HG02938 (cell line): Measurements from ENCODE around the gene FKBP5.
"Not testable (repeated sequence)": the region's sequence is repeated elsewhere in the genome, so short reads cannot be mapped to it uniquely, and the experiment has no call there.

Experiments
- ATAC-seq: cut with Tn5 transposase; IDR thresholded peaks from one replicate; pipeline ENCODE4 v1.9.1; 2021; ENCODE audit warnings: mild to moderate bottlenecking, moderate library complexity; ENCODE audit not compliant: unreplicated experiment

The FKBP5 gene

DNA sequence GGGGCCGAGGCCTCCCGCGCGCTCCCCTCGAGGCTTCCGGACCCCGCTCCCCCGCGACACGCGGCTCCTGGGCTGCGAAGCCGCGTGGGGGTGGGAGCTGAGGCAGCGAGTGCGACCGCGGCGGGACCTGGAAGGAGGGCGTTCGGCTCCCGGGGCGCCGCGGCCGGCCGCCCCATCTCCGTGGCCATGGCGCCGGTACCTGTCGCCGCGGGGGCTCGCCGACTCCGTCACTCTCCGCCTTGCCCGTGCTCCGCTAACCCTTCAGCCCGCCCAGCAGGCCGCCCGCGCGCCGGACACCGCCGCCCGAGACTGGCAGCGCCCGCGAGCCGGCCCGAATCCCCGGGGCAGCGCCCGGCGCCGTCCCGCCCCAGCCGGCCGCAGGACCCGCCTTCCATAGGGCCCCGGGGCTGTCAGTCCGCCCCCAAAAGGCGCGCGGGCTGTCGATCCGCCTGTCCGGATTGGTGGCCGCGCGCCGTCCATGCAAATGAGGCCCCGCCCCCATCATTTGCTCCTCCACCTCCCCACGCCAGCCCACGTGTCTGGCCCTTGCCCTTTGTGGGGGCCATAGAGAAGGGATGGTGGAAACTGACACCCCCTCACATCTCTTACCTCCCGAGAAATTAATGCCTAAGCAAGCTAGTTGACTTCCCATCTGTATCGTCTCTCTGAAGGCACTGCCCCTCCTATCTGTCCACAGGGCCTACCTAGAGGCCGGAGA, at the start of gene FKBP5:
TSS of gene FKBP5 (minus strand) at position 311 of the 718 bp plus-strand sequence. CDS start 46,091 bp downstream, outside the sequence.
- peak; percentile 74 for ATAC-seq

DNA sequence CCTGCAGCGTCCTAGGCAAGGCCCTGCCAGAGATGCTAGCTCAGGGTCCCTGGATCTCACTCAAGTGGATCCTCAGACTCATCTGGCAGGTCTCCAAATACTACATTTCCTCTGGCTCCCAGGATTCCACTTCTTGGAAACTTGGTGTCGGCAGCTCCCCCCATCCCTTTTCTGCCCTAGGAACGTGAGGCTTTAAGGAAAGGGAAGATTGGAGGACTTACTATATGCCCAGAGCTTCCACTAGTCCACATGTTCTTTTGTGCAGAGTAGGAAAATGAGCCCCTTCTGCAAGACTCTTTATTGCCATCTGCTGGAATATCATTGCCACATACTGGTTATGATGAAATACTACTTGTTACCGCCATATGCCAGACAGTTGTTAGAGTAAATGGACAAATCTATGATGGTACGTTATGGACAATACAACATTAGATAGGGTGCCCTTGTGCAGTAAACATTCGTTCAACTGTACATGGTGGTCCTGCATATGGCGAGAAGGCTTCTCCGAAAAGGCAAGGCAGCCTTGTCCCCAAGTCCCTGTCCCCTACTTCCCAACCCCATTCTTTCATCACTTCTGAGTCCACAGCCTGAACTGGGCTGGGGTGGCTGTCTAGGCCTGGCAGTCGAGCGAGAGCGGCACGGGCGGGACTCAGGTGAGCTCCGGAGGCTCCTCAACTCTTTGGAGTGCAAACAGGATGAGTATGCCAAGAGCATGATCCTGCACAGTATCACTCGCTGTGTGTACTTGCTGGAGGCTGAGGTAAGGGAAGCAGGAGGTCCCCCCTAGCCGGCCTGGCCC, 48.9 kb upstream of the FKBP5 start:
- ATAC-seq = no peak

DNA sequence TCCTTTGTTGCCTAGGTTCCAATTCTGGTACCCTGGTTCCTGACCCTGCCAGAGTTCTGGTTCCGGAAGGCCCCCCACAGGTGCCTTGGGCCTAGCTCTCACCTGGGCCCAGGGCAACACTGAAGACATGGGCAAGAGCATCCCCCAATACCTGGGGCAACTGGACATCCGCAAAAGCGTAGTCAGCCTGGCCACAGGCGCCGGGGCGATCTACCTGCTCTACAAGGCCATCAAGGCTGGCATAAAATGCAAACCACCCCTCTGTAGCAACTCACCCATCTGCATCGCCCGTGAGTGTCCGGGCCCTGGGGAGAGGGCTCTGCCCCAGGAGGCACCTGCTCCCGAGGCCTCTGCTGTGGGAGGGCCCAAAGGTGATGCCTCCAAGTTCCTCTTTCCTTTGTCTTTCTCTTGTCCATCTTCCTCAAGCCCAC, 48.3 kb upstream of the FKBP5 start, which contains the start of gene ARMC12:
TSS of gene ARMC12 (plus strand) at position 51 of the 431 bp plus-strand sequence. CDS start at position 128, 77 bp downstream.
- no peak for ATAC-seq

DNA sequence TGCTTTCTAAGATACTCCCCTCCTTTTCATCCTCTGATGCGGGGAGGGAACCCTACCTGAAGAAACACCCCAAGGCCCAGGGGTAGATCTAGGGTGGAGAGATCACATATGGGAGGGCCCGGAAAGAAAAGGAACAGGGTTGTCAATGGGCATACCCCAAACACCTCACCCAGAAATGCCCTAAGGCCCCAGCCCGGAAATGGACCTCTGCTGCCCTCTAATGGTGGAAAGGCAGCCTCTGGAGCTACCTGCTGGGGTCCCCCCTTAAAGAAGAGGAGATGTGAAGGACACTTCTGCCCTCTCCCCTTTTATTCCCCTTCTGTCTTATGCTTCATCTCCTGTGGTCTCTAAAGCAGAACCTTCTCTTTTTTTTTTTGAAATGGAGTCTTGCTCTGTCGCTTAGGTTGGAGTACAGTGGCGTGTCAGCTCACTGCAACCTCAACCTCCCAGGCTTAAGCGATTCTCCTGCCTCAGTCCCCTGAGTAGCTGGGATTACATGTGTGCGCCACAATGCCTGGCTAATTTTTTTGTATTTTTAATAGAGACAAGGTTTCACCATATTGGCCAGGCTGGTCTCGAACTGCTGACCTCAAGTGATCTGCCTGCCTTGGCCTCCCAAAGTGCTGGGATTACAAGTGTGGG, 47.7 kb upstream of the FKBP5 start:
- ATAC-seq = no peak

DNA sequence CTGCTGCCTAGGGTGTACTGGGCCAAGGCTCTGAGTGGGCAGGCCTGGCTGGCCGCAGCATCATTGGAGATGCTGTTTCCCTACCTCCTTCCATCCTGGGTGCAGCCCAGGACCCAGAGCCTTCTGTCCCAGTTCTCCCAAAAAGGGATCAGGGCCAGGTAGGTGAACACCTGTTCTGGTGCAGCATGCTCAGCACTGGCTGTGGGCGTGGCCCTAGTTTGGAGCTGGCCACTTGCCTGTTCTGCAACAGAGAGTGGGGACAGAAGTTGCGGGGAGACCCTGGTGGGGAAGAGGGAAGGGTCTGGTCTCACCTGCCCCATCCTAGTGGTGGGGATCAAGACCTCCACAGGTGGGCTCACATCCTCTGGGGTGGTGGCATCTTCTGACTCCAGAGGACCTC, 46.7 kb upstream of the FKBP5 start:
- ATAC-seq = no peak

DNA sequence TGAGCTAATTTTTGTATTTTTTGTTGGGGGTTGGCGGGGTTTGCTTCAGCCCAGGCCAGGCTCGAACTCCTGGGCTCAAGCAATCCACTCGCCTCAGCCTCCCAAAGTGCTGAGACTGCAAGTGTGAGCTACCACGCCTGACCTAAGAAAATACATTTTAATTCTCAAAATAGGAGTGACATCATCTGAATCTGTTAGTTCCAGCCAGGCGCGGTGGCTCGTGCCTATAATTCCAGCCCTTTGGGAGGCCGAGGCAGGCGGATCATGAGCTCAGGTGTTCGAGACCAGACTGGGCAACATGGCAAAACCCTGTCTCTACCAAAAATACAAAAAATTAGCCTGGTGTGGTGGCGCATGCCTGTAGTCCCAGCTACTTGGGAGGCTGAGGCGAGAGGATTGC, 45.6 kb upstream of the FKBP5 start:
- ATAC-seq = not testable (repeated sequence)

DNA sequence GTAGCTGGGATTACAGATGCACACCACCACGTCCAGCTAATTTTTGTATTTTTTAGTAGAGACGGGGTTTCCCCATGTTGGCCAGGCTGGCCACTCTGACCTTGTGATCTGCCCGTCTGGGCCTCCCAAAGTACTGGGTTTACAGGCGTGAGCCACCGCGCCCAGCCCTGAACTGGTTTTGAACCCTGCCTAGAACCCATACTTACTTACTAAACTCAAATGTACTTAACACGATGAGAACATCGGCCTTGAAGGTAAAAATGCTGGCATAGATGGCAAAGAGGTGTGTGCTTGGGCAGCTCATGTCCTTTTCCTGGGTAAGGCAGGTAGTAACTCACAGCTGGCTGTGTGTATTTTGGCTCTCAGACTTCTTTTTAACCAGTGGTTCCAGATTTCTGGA, 44.9 kb upstream of the FKBP5 start:
- no peak for ATAC-seq

DNA sequence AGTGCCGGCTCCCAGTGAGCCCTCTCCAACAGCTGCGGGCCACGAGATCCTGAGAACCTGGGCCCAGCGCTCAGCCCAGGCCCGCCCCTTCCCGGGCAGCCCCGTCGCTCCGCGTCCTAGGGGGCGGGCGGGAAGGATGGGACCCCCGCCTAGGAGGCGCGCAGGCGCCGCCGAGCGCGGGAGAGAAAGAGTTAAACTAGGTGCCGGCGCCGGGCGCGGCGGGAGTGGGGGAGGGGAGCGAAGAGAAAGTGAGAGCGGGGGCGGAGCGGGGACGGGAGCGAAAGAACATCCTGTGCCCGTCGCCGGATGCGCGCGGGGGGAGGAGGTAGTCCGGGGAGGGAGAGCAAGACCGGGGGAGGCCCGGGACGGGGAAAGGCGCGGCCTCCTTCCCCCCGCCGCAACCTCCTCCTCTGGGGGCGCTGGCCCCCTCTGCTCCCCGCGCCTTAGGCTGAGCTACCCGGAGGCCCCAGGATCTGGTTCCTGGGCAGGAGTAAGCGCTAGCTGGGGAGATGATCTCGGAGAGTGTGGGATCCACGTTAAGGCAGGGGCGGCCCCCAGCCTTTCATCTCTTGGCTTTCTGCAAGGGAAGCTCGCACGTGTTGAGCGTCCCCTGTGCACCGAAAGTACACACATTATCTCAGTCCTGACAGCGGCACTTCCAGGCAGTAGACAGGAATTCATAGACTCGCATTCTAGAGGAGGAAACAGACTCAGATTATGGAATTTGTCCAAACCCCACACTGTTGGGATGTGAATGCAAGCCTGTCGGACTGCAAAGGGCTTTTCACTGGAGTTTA, 43.2 kb upstream of the FKBP5 start:
- ATAC-seq = peak; percentile 43

DNA sequence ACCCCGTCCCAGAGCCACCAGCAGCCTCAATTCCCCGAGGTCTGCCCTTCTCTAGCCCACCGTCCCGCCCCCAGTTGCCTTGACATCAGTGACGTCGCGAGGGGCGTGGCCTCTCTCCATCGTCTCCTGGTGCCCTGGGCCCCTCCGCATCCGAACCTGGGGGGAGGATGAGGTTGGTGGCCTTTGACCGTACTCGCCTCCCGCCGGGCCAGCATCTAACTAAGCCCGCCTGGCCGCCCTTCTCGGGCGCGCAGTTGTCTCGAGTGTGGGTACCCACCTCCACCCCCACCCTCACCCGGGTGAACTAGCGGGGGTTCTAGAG, 42.7 kb upstream of the FKBP5 start:
- peak; percentile 55 for ATAC-seq

DNA sequence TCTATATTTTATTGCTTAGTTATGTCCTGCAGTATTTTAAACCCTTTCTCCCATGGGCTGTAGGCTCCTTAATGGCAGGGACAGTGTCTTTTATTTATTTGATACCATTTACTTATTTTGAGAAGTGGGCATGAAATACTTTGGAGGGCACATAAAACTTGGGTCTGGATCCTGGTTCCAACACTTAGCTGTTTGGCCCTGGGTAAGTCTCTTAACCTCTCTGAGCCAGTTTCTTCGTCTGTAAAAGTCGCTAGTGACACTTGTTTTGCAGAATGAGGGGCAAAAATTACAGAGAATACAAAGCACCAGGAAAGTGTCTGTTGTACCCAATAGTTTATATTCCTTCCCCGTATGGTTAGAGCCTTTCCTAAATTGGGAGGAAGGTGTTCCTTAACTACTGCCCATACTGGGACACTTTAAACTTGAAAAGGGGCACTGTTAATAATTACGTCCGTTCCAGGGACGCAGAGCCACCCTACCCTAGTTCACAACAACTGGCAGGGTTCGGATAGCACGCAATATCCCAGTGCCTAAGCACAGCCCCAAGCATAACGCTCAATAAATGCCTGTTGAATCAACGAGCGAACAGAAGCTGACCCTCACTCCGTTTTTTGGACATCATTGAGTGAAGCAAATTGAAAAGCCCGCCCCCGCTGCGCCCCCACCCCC, 42.2 kb upstream of the FKBP5 start:
- ATAC-seq = no peak

DNA sequence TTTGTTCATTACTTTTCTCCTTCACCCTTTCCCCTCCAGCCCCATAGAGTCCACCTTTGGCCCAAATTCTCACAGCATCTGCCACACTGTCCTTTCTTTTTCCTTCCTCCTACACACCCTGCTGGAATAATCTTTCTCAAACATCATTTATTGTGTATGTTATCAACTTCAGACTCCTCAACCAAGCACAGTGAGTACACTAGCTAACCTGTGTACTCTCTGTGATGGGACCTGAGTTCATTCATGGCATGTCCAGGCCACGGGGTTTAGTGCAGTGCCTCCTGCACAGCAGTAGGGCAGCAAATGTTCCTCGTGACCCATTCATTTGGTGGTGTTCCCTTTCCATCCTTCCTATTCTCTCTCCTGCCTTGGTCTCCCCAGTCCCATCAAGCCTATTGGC, 41.0 kb upstream of the FKBP5 start:
- no peak for ATAC-seq

DNA sequence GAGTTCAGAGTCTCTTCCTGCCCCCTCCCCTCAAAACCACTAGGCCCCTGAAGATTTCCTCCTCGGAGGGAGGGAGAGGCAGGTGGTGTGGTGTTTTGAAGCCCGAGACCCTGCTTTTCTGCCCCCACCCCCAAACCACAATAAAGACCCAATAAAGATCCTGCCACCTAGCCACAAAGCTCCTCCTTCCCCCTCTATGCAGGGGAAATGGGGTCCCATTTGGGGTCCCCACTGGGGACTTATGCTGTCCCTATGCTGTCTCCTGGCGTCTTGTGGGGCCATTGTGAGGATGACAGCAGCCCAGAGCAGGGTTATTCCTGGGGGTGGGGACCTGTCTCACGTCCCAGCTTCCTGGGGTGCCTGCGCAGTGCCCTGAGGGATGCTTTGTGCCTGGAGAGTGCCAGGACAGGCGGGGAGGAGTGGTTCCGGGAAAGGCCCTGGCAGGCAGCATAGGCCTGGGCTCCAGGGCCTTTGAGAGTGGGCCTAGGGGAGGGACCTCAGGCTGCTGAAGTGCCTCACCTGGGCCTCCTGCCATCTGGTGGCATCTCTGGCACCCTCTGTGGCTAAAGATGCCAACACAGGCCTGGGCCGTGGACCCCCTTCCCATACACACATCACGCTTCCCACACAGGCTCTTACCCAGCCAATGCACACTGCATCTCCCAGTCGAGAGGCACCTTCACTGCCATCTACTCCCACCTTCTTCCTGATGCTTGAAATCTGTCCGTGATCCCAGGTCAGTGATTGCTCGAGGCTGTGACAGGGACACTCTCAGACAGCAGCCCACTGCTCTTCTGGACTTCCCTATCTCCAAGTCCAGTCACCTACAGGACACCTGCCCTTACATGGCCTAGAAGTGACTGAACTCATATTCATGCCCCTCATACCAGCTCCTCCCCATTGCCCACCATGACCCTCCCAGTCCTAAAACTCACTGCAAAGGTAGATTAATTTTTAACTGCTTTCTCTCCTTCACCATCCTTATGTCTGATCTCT, 40.3 kb upstream of the FKBP5 start:
- ATAC-seq = no peak

DNA sequence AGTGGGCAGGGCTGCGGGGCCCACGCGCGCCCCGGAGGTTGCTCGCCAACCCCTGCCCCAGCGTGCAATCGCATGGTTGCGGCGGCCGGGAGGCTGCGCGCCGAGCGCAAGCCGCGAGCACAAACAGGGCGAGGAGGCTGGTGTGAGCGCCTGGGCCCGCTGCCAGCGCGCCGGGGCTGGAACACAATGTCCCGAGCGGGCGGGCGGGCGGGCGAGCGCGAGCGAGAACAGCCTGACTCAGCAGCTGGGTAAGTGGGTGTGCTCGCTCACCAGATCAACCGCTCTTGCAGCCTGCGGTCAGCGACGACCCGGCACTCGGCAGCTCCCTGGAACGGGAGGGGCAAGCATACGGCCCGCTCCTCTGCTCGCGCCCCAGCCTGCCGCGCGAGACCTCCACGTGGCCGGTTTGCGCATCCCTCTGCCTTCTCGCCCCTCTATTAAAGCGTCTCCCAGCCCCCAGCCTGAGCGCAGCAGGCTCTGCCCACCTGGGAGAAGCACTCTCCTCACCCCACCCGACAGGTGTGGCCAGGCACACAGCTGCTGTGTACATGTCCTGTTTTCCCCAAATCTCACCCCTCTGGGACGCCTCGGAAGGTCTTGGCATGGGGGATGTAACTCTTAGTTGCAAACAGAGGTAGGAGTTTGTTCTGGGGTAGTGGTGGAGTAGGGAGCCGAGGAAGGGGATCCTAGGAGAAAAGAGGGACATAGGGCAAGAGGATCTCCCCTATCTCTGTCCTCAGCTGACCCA, 39.4 kb upstream of the FKBP5 start:
- no peak for ATAC-seq

DNA sequence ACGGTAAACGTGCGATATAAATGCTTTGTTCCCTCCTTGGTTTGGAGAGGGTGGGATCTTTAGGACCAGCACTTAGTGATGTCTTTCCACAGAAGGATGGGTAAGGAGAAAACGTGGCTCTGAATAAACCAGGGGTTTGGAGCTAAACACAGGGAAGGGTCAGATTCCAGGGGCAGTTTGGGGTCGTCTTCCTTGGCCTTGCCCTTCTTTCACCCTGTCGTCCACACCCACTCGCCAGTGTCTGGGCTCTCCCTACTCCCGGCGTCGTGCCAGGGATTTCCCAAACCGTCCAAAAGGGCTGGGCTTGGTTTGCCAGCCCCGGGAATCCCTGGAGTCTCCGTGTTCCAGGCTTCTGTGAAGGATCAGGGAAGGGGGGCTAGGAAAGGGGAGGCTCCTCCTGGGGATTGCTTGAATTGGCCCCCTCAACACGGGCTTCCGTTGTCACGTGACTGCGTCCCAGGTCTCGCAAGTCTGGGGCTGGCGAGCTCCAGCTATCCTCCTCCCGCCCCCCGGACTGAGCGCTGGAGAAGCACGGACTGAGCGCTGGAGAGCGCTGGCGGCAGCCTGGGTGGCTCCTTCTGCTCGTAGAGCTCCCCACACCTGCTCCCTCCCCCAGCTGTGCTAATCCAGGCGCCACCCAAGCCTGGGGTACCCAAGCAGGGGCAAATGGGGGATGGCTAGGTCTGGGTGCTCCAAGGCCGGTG, 38.7 kb upstream of the FKBP5 start:
- ATAC-seq = no peak

DNA sequence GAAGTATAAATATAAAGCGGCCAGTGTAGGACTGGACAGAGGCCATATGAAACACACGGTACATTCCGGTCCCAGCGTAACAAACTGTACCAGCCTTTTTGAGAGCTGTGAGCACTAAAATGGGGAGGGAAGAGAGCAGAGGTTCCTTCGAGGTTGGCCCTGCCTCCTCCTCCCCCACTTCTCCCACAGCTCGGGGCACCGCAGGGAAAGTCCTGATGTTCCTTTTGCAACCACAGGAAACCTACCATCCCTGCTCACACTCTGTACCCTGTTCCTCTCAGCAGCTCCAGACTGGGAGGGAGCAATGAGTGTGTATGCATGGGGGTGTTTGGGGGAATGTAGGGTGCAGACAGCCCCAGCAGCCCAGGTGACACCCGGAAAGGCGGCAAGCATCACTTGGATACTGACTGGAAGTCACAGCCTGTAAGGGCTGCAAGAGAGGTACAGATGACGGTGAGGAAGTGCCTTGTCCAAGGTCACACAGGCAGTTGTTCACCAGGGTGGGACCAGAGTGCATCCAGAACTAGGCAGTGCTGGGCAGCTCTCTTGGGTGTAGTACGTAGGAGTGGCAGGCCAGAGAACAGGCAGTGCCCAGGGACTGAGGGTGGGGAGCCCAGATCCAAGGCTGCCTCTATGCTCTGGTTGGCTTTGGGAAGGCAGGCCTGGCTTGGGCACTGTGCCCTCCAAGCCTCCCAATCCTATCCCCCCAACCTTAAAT, 37.2 kb upstream of the FKBP5 start:
- ATAC-seq = no peak

DNA sequence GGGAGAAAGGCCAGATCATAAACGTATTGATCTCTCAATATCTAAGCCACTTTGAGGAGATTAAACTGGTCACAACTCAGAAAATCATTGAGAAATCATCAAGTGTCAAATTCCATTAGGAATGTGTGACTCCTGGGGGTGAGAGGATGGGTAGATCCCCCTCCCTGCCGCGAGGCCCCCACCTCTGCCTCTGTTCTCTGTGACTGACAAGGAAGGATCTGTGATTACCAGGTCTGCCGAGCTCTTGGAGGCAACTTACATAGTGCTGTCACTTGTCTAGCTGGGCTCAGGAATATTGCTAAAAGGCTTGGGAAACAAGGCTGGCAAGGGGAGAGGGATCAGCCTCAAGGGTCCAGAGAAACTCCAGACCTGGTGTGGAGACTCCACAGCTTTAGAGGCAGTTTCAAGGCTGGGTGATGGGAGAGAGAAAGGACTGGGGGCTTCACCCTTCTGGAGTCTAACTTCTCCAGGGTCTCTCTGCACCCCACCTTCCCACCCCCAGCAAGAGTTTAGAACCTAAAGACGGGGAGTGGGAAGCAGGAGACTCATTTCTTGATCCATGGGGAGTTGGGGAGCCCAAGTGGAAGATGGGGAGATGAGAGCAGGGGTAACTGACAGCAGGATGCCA, 36.5 kb upstream of the FKBP5 start:
- ATAC-seq = no peak

DNA sequence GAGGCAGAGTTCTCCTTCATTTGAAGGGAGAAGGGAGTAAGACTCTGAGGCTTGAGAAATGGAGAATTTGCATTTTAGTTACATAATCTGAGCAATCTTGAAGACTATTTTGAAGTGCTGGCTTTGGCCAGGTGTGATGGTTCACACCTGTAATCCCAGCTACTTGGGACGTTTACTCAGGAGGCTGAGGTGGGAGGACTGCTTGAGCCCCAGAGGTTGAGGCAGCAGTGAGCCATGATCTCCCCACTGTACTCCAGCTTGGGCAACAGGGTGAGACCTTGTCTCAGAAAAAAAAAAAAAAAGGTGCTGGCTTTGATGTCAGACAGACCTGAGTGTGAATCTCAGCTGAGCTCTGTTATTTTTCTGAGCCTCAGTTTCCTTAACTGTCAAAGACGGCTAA, 35.8 kb upstream of the FKBP5 start:
- ATAC-seq = no peak
